Measurements from ENCODE around the gene NDUFB10. TPM values are rescaled to one million over a fixed set of nuclear protein-coding genes. Genes with fewer than 3 reads are reported as not detected.

Gene NDUFB10
- total and polyA plus RNA-seq, 10 of the 15 experiments (the other 5 are each of a cell fraction or from before 2014, with no cell fraction given) = 52.2 to 319 (median 130) TPM

- ChIA-PET POLR2A (no interaction called here), CTCF (no interaction called here), RAD21 (ENCODE audit: unreplicated experiment) (no interaction called here), SMC1A (ENCODE audit: uncharacterized antibody, unreplicated experiment) (no interaction called here)
- H3K27ac ChIP-seq (ENCODE audit: control insufficient read depth, insufficient read depth) = no peak overlapping the region
- no peak overlapping the region for H3K4me3 ChIP-seq
- intact Hi-C loops (cut with micrococcal nuclease; ENCODE audit: unreplicated experiment) = no loop called here
- H3K4me1 ChIP-seq (ENCODE audit: control insufficient read depth, insufficient read depth, low read length) = no peaks in the 10 kb centered on the region
- peaks cover 6 to 7% of the 10 kb centered on the region in 2 experiments; a peak in 3 of 4 replicates for H3K27me3 ChIP-seq (replicated peaks in 1 of 2; ENCODE audit: control insufficient read depth in 2 of 2, insufficient read depth in 2 of 2, low read length in 1 of 2)
- no peak overlapping the region for H3K9ac ChIP-seq (ENCODE audit: control insufficient read depth, insufficient read depth, low read length)
- no peaks in the 10 kb centered on the region for H3K9me3 ChIP-seq (replicated peaks; ENCODE audit: control insufficient read depth, insufficient read depth, low read length)
- no peak for ATAC-seq
- H4K20me1 ChIP-seq (ENCODE audit: control insufficient read depth, insufficient read depth) = no peaks in the 10 kb centered on the region
- in situ Hi-C loops (cut with MboI) = no loop called here
- no peak overlapping the region for H2AFZ ChIP-seq (ENCODE audit: control insufficient read depth, low read depth, low read length)
- no peak for DNase-seq (ENCODE audit: low read depth, low spot score)
- H3K79me2 ChIP-seq (ENCODE audit: control insufficient read depth, insufficient read depth, low read length) = no peaks in the 10 kb centered on the region
- no peak overlapping the region for H3K4me2 ChIP-seq (ENCODE audit: control insufficient read depth, insufficient read depth)
- H3K36me3 ChIP-seq (ENCODE audit: control insufficient read depth in 2 of 2, insufficient read depth in 2 of 2, low read length in 1 of 2) = no peaks in the 10 kb centered on the region; a peak in 1 of 4 replicates
- no TSS peak for BruUV-seq (replicated peaks)
- FAIRE-seq = no peak
- 14% methylated on average over 35 of the region's 81 CpGs for WGBS (ENCODE audit: insufficient coverage, insufficient replicate concordance, low lambda C conversion rate, missing lambda C conversion rate)
- TF ChIP-seq RAD51 (IDR thresholded peaks at IDR 0.05) (no peak), REST (IDR thresholded peaks at IDR 0.05; ENCODE audit: low read depth, low read length) (no peak), ZBED1 (IDR thresholded peaks at IDR 0.05; ENCODE audit: borderline replicate concordance) (no peak), PRDM15 (CRISPR knock-in tag; IDR thresholded peaks at IDR 0.05) (no peak), EED (IDR thresholded peaks at IDR 0.05; ENCODE audit: low read depth) (no peak), POLR2A (IDR thresholded peaks at IDR 0.05; ENCODE audit: low read depth, low read length) (no peak), NBN (IDR thresholded peaks at IDR 0.05) (no peak), KAT2A (conservative IDR thresholded peaks at IDR 0.05; ENCODE audit: control insufficient read depth, low read depth, low read length) (no peak), CBX5 (IDR thresholded peaks at IDR 0.05; ENCODE audit: low read depth) (no peak), MYB (IDR thresholded peaks at IDR 0.05; ENCODE audit: borderline replicate concordance, low read depth, low read length) (no peak), NFXL1 (IDR thresholded peaks at IDR 0.05; ENCODE audit: borderline replicate concordance) (no peak), EGR1 (IDR thresholded peaks at IDR 0.05; ENCODE audit: borderline replicate concordance in 1 of 2, low read depth in 2 of 2, low read length in 2 of 2) (no peak), SPI1 (IDR thresholded peaks at IDR 0.05; ENCODE audit: borderline replicate concordance, insufficient read depth, low read depth, low read length) (no peak), ZNF592 (IDR thresholded peaks at IDR 0.05) (no peak)
Observed at GRCh38 chr16:1917665-1918350, 41.5 kb upstream of the NDUFB10 start.

Measured in GM12878 (cell line).